Stomach (tissue), 4 donors: ENCODE data around the gene CACNG4.

ENCODE experiments used
- POLR2A ChIP-seq, 4 donors: fragments of 450-650 bp; IDR thresholded peaks; one replicate each; pipeline ENCODE4 v1.6.1; 2016; ENCODE audit warnings: antibody characterized with exemption in 4 of 4, control low read depth in 2 of 4, mild to moderate bottlenecking in 1 of 4, moderate library complexity in 1 of 4
- POLR2AphosphoS5 ChIP-seq, 3 donors: sonication (generic); formaldehyde crosslinking; IDR thresholded peaks; one replicate each; pipeline ENCODE4 v1.6.1; 2016; ENCODE audit warnings: antibody characterized with exemption in 3 of 3
- TF ChIP-seq, protein P1 (sequence below), 7 experiments: fragments of 450-650 bp in 4 of 7; fragments of 200-600 bp in 3 of 7; sonication (generic) in 3 of 7; IDR thresholded peaks; one replicate each; pipeline ENCODE4 v1.5.1; 2016 to 2019; ENCODE audit warnings: antibody characterized with exemption in 7 of 7, control low read depth in 2 of 7, mild to moderate bottlenecking in 1 of 7

DNA sequence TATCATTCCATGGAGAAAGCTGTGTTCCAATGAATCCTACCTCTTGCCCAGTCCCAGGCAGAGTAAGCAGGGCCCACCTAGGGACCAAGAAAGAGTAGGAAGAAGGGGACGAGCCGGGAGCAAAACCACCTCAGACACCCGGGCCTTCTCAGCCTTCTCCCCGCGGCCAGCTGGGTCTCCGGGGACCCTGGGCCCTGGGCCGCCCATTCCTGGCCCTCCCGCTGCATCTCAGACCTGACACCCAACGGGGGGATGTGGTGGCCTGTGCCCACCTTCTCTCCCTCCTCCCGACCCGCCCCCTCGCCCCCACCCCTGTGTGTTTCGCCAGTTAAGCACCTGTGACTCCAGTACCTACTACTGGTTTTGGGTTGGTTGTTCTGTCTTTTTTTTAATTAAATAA is 68.5 kb downstream of the CACNG4 start:
- TF ChIP-seq POLR2A (IDR thresholded peaks at IDR 0.05) (no peak), POLR2AphosphoS5 (IDR thresholded peaks at IDR 0.05) (no peak)
- TF ChIP-seq, protein P1, sequence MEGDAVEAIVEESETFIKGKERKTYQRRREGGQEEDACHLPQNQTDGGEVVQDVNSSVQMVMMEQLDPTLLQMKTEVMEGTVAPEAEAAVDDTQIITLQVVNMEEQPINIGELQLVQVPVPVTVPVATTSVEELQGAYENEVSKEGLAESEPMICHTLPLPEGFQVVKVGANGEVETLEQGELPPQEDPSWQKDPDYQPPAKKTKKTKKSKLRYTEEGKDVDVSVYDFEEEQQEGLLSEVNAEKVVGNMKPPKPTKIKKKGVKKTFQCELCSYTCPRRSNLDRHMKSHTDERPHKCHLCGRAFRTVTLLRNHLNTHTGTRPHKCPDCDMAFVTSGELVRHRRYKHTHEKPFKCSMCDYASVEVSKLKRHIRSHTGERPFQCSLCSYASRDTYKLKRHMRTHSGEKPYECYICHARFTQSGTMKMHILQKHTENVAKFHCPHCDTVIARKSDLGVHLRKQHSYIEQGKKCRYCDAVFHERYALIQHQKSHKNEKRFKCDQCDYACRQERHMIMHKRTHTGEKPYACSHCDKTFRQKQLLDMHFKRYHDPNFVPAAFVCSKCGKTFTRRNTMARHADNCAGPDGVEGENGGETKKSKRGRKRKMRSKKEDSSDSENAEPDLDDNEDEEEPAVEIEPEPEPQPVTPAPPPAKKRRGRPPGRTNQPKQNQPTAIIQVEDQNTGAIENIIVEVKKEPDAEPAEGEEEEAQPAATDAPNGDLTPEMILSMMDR (IDR thresholded peaks at IDR 0.05) = no peak
